Right forelimb (tissue), 1 donor: ENCODE results near the gene SPARCL1.
"Not testable (repeated sequence)": the region's sequence is repeated elsewhere in the genome, so short reads cannot be mapped to it uniquely, and the experiment has no call there.

ENCODE experiments used
- DNase-seq: peaks from one replicate; pipeline ENCODE4 v3.0.0-alpha.2; 2018

The SPARCL1 gene

GRCh38 chr4:87499403-87500091 lies 29.6 kb downstream of the SPARCL1 start:
- DNase-seq, result no peak

- no peak for DNase-seq
Measured at GRCh38 chr4:87498446-87498900, 30.7 kb downstream of the SPARCL1 start.

- DNase-seq, result no peak
Measured at GRCh38 chr4:87497578-87497977, 31.6 kb downstream of the SPARCL1 start.

- DNase-seq, result no peak
Measured at GRCh38 chr4:87497159-87497558, 32.0 kb downstream of the SPARCL1 start.

GRCh38 chr4:87493115-87493514 lies 36.1 kb downstream of the SPARCL1 start:
- DNase-seq, result no peak

GRCh38 chr4:87491851-87492250 lies 37.3 kb downstream of the SPARCL1 start:
- not testable (repeated sequence) for DNase-seq

GRCh38 chr4:87491436-87491835 lies 37.7 kb downstream of the SPARCL1 start:
- DNase-seq, result no peak

GRCh38 chr4:87490664-87491369 lies 38.4 kb downstream of the SPARCL1 start:
- DNase-seq, result no peak

GRCh38 chr4:87489678-87490077 lies 39.5 kb downstream of the SPARCL1 start:
- DNase-seq, result no peak

- not testable (repeated sequence) for DNase-seq
Measured at GRCh38 chr4:87488666-87489065, 40.5 kb downstream of the SPARCL1 start.

GRCh38 chr4:87483247-87483646 lies 45.9 kb downstream of the SPARCL1 start:
- DNase-seq, result not testable (repeated sequence)

GRCh38 chr4:87481377-87481776 lies 47.8 kb downstream of the SPARCL1 start:
- DNase-seq, result no peak

GRCh38 chr4:87478732-87479250 lies 50.4 kb downstream of the SPARCL1 start:
- DNase-seq, result no peak

GRCh38 chr4:87476934-87477333 lies 52.2 kb downstream of the SPARCL1 start:
- DNase-seq, result no peak

GRCh38 chr4:87469390-87469789 lies 59.8 kb downstream of the SPARCL1 start:
- no peak for DNase-seq

GRCh38 chr4:87465739-87466366 lies 63.3 kb downstream of the SPARCL1 start:
- no peak for DNase-seq

GRCh38 chr4:87462102-87462501 lies 67.1 kb downstream of the SPARCL1 start:
- DNase-seq, result no peak

- DNase-seq, result no peak
Measured at GRCh38 chr4:87461281-87461700, 67.9 kb downstream of the SPARCL1 start.

- DNase-seq, result no peak
Measured at GRCh38 chr4:87458913-87459312, 70.3 kb downstream of the SPARCL1 start.

- DNase-seq, result no peak
Measured at GRCh38 chr4:87451537-87451936, 77.6 kb downstream of the SPARCL1 start.

- not testable (repeated sequence) for DNase-seq
Measured at GRCh38 chr4:87446375-87446774, 82.8 kb downstream of the SPARCL1 start.

GRCh38 chr4:87445964-87446363 lies 83.2 kb downstream of the SPARCL1 start:
- DNase-seq, result no peak

- DNase-seq, result no peak
Measured at GRCh38 chr4:87444741-87445140, 84.4 kb downstream of the SPARCL1 start.

GRCh38 chr4:87442889-87443288 lies 86.3 kb downstream of the SPARCL1 start:
- DNase-seq, result no peak
